Naive thymus-derived CD8-positive, alpha-beta T cell (primary cell): Measurements from ENCODE around the gene MROH7. TPM values are rescaled to one million over a fixed set of nuclear protein-coding genes. Genes with fewer than 3 reads are reported as not detected.

Experiments
- polyA plus RNA-seq, 3 donors: library from polyadenylated mRNA; unstranded; fragments of 300-500 nt; fragmentation: Illumina TruSeq; gene quantifications; one replicate each; pipeline ENCODE4 v1.2.3, GENCODE V29; 2021
- total RNA-seq, 8 experiments: library from RNA in 2 of 8; stranded (reverse) in 2 of 8; gene quantifications; one replicate each; pipeline ENCODE4 v1.2.3 and lab custom pipeline; 2021 to 2026

MROH7 gene
- total and polyA plus RNA-seq, 5 experiments from 2014 or later: 0.18 TPM; not detected in 4

Other genes with a start within 250 kb of the MROH7 start
- 10 to 100 TPM; 88.7 to 93.8 TPM for gene SSBP3, start 235.4 kb upstream of the MROH7 start, total RNA-seq
- 10 to 100 TPM; 16.1 to 19.8 (median 16.7) TPM for gene SSBP3, start 235.4 kb upstream of the MROH7 start, polyA plus RNA-seq
- gene ACOT11, start 93.6 kb upstream of the MROH7 start, total RNA-seq: under 1 TPM; 0.22 to 0.31 TPM
- gene ACOT11, start 93.6 kb upstream of the MROH7 start, polyA plus RNA-seq: under 1 TPM in 1 of 3 donors, not detected in 2; 0.07 TPM
- not detected for gene FAM151A, start 18.3 kb upstream of the MROH7 start, total RNA-seq
- not detected for gene FAM151A, start 18.3 kb upstream of the MROH7 start, polyA plus RNA-seq
- gene TTC4, start 74.1 kb downstream of the MROH7 start, total RNA-seq: 10 to 100 TPM; 22.4 to 23.0 TPM
- 10 to 100 TPM; 18.7 to 23.2 (median 22.6) TPM for gene TTC4, start 74.1 kb downstream of the MROH7 start, polyA plus RNA-seq
- 1 to 10 TPM; 3.2 to 3.3 TPM for gene PARS2, start 122.7 kb downstream of the MROH7 start, total RNA-seq
- gene PARS2, start 122.7 kb downstream of the MROH7 start, polyA plus RNA-seq: 1 to 10 TPM; 1.0 to 4.1 (median 2.5) TPM
- 10 to 100 TPM; 10.8 to 12.6 TPM for gene TTC22, start 159.5 kb downstream of the MROH7 start, total RNA-seq
- gene TTC22, start 159.5 kb downstream of the MROH7 start, polyA plus RNA-seq: 1 to 10 TPM; 1.7 to 3.2 (median 2.9) TPM
- 1 to 10 TPM; 4.0 to 4.2 TPM for gene DHCR24, start 245.4 kb downstream of the MROH7 start, total RNA-seq
- gene DHCR24, start 245.4 kb downstream of the MROH7 start, polyA plus RNA-seq: 1 to 10 TPM; 1.8 to 3.4 (median 3.4) TPM